Neural cell (in vitro differentiated cells): ENCODE results near the gene CIRBP. TPM values are rescaled to one million over a fixed set of nuclear protein-coding genes. Genes with fewer than 3 reads are reported as not detected.

Experiments
- H2AFZ ChIP-seq: fragments of 200-600, 300-800 bp; sonication (generic), shearing (Covaris generic); 2 replicates; pipeline ENCODE4 v1.6.0; 2014; ENCODE audit warnings: low read depth, mild to moderate bottlenecking, antibody characterized with exemption, low read length, moderate library complexity
- H3F3A ChIP-seq: fragments of 200-600 bp; shearing (Covaris generic); 2 replicates; pipeline ENCODE4 v1.6.1; 2016; ENCODE audit warnings: mild to moderate bottlenecking, moderate library complexity, mixed read lengths, antibody characterized with exemption, low read length; ENCODE audit not compliant: insufficient read depth, poor library complexity, severe bottlenecking
- H3K27ac ChIP-seq: fragments of 200-600, 300-800 bp; sonication (generic), shearing (Covaris generic); 2 replicates; pipeline ENCODE4 v1.5.1; 2014; ENCODE audit warnings: mild to moderate bottlenecking, low read length, moderate library complexity
- H3K27me3 ChIP-seq: fragments of 300-800, 200-600 bp; sonication (generic), shearing (Covaris generic); 2 replicates; pipeline ENCODE4 v1.6.0; 2014; ENCODE audit warnings: mild to moderate bottlenecking, low read depth, low read length, moderate library complexity; ENCODE audit not compliant: insufficient read depth
- H3K36me3 ChIP-seq: fragments of 300-800, 200-600 bp; sonication (generic), shearing (Covaris generic); 2 replicates; pipeline ENCODE4 v1.5.1; 2014; ENCODE audit warnings: mild to moderate bottlenecking, antibody characterized with exemption, low read length, moderate library complexity; ENCODE audit not compliant: insufficient read depth
- H3K4me2 ChIP-seq: fragments of 300-800, 200-600 bp; sonication (generic), shearing (Covaris generic); 2 replicates; pipeline ENCODE4 v1.6.0; 2014; ENCODE audit warnings: mild to moderate bottlenecking, low read length
- H3K4me3 ChIP-seq: fragments of 300-800, 200-600 bp; sonication (generic), shearing (Covaris generic); 2 replicates; pipeline ENCODE4 v1.5.1; 2014; ENCODE audit warnings: mild to moderate bottlenecking, low read length, moderate library complexity
- H3K79me2 ChIP-seq: fragments of 200-600 bp; shearing (Covaris generic); replicated peaks from 2 replicates; pipeline ENCODE4 v1.6.0; 2014; ENCODE audit warnings: mild to moderate bottlenecking, low read length, moderate library complexity; ENCODE audit not compliant: insufficient read depth
- H3K9ac ChIP-seq: fragments of 300-800, 200-600 bp; sonication (generic), shearing (Covaris generic); 2 replicates; pipeline ENCODE4 v1.6.1; 2016; ENCODE audit warnings: mild to moderate bottlenecking, low read length, mixed read lengths
- H3K9me2 ChIP-seq: fragments of 200-600 bp; shearing (Covaris generic); 2 replicates; pipeline ENCODE4 v1.6.1; 2016; ENCODE audit warnings: mild to moderate bottlenecking, low read length, mixed read lengths; ENCODE audit not compliant: insufficient read depth
- H3K9me3 ChIP-seq: fragments of 200-600, 300-800 bp; sonication (generic), shearing (Covaris generic); 2 replicates; pipeline ENCODE4 v1.6.1; 2016; ENCODE audit warnings: mild to moderate bottlenecking, mixed run types, low read length, moderate library complexity, mixed read lengths
- H4K20me1 ChIP-seq: fragments of 200-600 bp; shearing (Covaris generic); 2 replicates; pipeline ENCODE4 v1.6.1; 2016; ENCODE audit warnings: mild to moderate bottlenecking, mixed run types; ENCODE audit not compliant: insufficient read depth
- EP300 ChIP-seq: fragments of 450-650 bp; conservative IDR thresholded peaks from 2 replicates; pipeline ENCODE4 v1.6.1; 2014; ENCODE audit warnings: antibody characterized with exemption, mild to moderate bottlenecking, moderate library complexity; ENCODE audit not compliant: poor library complexity, severe bottlenecking
- EZH2 ChIP-seq: fragments of 200-600, 300-800 bp; shearing (Covaris generic), sonication (generic); IDR thresholded peaks from 2 replicates; pipeline ENCODE4 v1.6.1; 2014; ENCODE audit warnings: antibody characterized with exemption, low read length, borderline replicate concordance, mild to moderate bottlenecking; ENCODE audit not compliant: insufficient read depth, poor library complexity, severe bottlenecking
- MXI1 ChIP-seq: fragments of 450-650 bp; conservative IDR thresholded peaks from 2 replicates; pipeline ENCODE4 v1.6.1; 2014; ENCODE audit warnings: antibody characterized with exemption, mild to moderate bottlenecking; ENCODE audit not compliant: poor library complexity, severe bottlenecking
- POLR2AphosphoS5 ChIP-seq: IDR thresholded peaks from 2 replicates; pipeline ENCODE4 v1.6.1; 2012
- RAD21 ChIP-seq: fragments of 450-650 bp; conservative IDR thresholded peaks from 2 replicates; pipeline ENCODE4 v1.6.1; 2014; ENCODE audit warnings: antibody characterized with exemption, mild to moderate bottlenecking, moderate library complexity
- SMC3 ChIP-seq: fragments of 450-650 bp; conservative IDR thresholded peaks from 2 replicates; pipeline ENCODE4 v1.6.1; 2014; ENCODE audit warnings: antibody characterized with exemption, mild to moderate bottlenecking, moderate library complexity; ENCODE audit not compliant: poor library complexity
- TAF1 ChIP-seq: IDR thresholded peaks from 2 replicates; pipeline ENCODE4 v1.6.1; 2012; ENCODE audit warnings: low read depth
- polyA plus RNA-seq: library from polyadenylated mRNA; depleted of rRNA; stranded (reverse); fragments of >200 nt; gene quantifications from 2 replicates; pipeline ENCODE4 v1.2.3, GENCODE V29; 2014
- TF ChIP-seq, protein P1 (sequence below): fragments of 450-650 bp; IDR thresholded peaks from 2 replicates; pipeline ENCODE4 v1.5.1; 2014; ENCODE audit warnings: antibody characterized with exemption, mild to moderate bottlenecking, moderate library complexity; ENCODE audit not compliant: poor library complexity, severe bottlenecking
- TF ChIP-seq, protein P2 (sequence below): IDR thresholded peaks from 2 replicates; pipeline ENCODE4 v1.6.1; 2012; ENCODE audit warnings: borderline replicate concordance

The CIRBP gene
- polyA plus RNA-seq, 1 donor from 2014 or later: 1,663 TPM

DNA sequence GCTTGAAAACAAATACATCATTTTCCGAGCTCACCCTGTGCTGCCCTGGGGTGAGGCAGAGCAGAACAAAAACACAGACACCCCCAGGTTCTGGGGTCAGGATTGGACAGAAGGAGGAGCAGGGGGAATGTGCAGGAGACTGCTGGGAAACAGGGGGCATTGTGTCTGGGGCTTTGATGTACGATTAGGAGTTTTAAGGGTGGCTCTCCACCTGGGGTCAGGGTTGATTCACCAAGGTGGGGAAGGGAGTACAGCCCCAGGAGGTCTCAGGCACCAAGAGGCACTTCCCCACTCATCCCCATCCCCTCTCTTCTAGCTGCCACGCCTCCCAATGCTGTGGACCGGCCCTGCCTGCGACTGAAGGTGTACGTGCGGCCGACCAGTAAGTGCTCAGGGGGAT, 29.1 kb downstream of the CIRBP start:
- H2AFZ ChIP-seq: no peak overlapping the region
- H4K20me1 ChIP-seq: no peaks in the 10 kb centered on the region
- no peak overlapping the region for H3K4me3 ChIP-seq
- TF ChIP-seq EP300 (no peak), RAD21 (no peak), TAF1 (no peak), EZH2 (no peak), SMC3 (no peak), MXI1 (no peak), POLR2AphosphoS5 (no peak)
- TF ChIP-seq, protein P1, sequence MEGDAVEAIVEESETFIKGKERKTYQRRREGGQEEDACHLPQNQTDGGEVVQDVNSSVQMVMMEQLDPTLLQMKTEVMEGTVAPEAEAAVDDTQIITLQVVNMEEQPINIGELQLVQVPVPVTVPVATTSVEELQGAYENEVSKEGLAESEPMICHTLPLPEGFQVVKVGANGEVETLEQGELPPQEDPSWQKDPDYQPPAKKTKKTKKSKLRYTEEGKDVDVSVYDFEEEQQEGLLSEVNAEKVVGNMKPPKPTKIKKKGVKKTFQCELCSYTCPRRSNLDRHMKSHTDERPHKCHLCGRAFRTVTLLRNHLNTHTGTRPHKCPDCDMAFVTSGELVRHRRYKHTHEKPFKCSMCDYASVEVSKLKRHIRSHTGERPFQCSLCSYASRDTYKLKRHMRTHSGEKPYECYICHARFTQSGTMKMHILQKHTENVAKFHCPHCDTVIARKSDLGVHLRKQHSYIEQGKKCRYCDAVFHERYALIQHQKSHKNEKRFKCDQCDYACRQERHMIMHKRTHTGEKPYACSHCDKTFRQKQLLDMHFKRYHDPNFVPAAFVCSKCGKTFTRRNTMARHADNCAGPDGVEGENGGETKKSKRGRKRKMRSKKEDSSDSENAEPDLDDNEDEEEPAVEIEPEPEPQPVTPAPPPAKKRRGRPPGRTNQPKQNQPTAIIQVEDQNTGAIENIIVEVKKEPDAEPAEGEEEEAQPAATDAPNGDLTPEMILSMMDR: no peak
- TF ChIP-seq, protein P2, sequence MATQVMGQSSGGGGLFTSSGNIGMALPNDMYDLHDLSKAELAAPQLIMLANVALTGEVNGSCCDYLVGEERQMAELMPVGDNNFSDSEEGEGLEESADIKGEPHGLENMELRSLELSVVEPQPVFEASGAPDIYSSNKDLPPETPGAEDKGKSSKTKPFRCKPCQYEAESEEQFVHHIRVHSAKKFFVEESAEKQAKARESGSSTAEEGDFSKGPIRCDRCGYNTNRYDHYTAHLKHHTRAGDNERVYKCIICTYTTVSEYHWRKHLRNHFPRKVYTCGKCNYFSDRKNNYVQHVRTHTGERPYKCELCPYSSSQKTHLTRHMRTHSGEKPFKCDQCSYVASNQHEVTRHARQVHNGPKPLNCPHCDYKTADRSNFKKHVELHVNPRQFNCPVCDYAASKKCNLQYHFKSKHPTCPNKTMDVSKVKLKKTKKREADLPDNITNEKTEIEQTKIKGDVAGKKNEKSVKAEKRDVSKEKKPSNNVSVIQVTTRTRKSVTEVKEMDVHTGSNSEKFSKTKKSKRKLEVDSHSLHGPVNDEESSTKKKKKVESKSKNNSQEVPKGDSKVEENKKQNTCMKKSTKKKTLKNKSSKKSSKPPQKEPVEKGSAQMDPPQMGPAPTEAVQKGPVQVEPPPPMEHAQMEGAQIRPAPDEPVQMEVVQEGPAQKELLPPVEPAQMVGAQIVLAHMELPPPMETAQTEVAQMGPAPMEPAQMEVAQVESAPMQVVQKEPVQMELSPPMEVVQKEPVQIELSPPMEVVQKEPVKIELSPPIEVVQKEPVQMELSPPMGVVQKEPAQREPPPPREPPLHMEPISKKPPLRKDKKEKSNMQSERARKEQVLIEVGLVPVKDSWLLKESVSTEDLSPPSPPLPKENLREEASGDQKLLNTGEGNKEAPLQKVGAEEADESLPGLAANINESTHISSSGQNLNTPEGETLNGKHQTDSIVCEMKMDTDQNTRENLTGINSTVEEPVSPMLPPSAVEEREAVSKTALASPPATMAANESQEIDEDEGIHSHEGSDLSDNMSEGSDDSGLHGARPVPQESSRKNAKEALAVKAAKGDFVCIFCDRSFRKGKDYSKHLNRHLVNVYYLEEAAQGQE: no peak
- H3K9me2 ChIP-seq: no peaks in the 10 kb centered on the region
- H3K9ac ChIP-seq: no peak overlapping the region
- no peaks in the 10 kb centered on the region for H3K27me3 ChIP-seq
- no peak overlapping the region for H3K27ac ChIP-seq
- no peak overlapping the region for H3K4me2 ChIP-seq
- no peaks in the 10 kb centered on the region for H3K79me2 ChIP-seq
- no peaks in the 10 kb centered on the region for H3F3A ChIP-seq
- no peaks in the 10 kb centered on the region for H3K36me3 ChIP-seq
- H3K9me3 ChIP-seq: no peaks in the 10 kb centered on the region

DNA sequence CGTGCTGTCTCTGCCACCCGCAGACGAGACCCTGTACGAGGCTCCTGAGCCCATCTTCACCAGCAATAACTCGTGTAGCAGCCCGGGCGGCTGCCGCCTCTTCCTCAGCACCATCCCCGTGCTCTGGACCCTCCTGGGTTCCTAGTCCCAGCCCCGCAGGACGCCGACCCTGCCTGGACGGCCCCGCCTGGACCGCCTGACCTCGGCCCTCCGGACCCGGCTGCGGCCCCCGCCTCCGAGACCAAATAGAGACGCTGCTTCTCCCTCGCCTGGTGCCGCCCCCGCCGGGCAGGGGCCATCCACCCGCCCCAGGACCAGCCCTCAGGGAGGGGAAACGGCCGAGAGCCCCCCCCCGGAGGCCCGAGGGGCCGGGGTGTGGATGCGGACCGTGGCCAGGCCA, 30.7 kb downstream of the CIRBP start:
- H3K79me2 ChIP-seq: no peaks in the 10 kb centered on the region
- H3K9ac ChIP-seq: no peak overlapping the region
- no peaks in the 10 kb centered on the region for H3K9me3 ChIP-seq
- H3F3A ChIP-seq: no peaks in the 10 kb centered on the region
- H4K20me1 ChIP-seq: no peaks in the 10 kb centered on the region
- no peaks in the 10 kb centered on the region for H3K9me2 ChIP-seq
- no peaks in the 10 kb centered on the region for H3K36me3 ChIP-seq
- H3K27ac ChIP-seq: no peak overlapping the region
- no peaks in the 10 kb centered on the region for H3K27me3 ChIP-seq
- H3K4me3 ChIP-seq: no peak overlapping the region
- no peak overlapping the region for H3K4me2 ChIP-seq
- TF ChIP-seq TAF1 (no peak), SMC3 (no peak), RAD21 (no peak), POLR2AphosphoS5 (no peak), EP300 (no peak), EZH2 (no peak), MXI1 (no peak)
- TF ChIP-seq, protein P2: no peak
- TF ChIP-seq, protein P1: no peak
- H2AFZ ChIP-seq: no peak overlapping the region
